ENCODE measurements around the gene SMIM31. TPM values are rescaled to one million over a fixed set of nuclear protein-coding genes. Genes with fewer than 3 reads are reported as not detected.

SMIM31 gene
- total RNA-seq, 1 experiment from 2014 or later = not detected

- Histone ChIP-seq H2BK12ac (ENCODE audit: insufficient read length, low read depth, low read length) (no peak overlapping the region), H2BK120ac (ENCODE audit: low read depth, low read length, poor library complexity, severe bottlenecking) (no peak overlapping the region), H3K18ac (ENCODE audit: insufficient read length, low read depth, low read length) (no peak overlapping the region), H2AFZ (ENCODE audit: low read length) (no peak overlapping the region), H3K14ac (ENCODE audit: insufficient read depth, low read length) (no peak overlapping the region), H2AK5ac (ENCODE audit: insufficient read length, low read length) (no peak overlapping the region), H2BK20ac (ENCODE audit: low read depth, low read length, poor library complexity, severe bottlenecking) (no peak overlapping the region), H3K4me2 (ENCODE audit: insufficient read depth, insufficient read length, low read length) (peak overlapping the region; percentile 8), H3K27ac (ENCODE audit: insufficient read length, low read depth, low read length) (no peak overlapping the region), H3K79me2 (ENCODE audit: insufficient read depth, low read length) (no peaks in the 10 kb centered on the region), H4K8ac (replicated peaks; ENCODE audit: insufficient read length, low read depth, low read length) (no peak overlapping the region), H4K5ac (ENCODE audit: insufficient read length, low read depth, low read length) (no peak overlapping the region), H3K23me2 (ENCODE audit: insufficient read length, low read depth, low read length, poor library complexity, severe bottlenecking) (no peaks in the 10 kb centered on the region), H3K56ac (ENCODE audit: insufficient read length, low read depth, low read length) (no peak overlapping the region), H3K9ac (ENCODE audit: extremely low read depth, insufficient read length, low read length) (no peak overlapping the region), H3K79me1 (ENCODE audit: insufficient read depth, low read depth, low read length, poor library complexity, severe bottlenecking) (no peaks in the 10 kb centered on the region), H3K9me3 (ENCODE audit: control insufficient read depth, low read depth, low read length) (no peaks in the 10 kb centered on the region), H3K27me3 (ENCODE audit: insufficient read depth, low read length) (no peaks in the 10 kb centered on the region), H2BK15ac (ENCODE audit: low read depth, low read length) (no peak overlapping the region), H3T11ph (ENCODE audit: low read length) (no peak overlapping the region), H4K20me1 (ENCODE audit: control insufficient read depth, insufficient read depth, insufficient read length) (no peaks in the 10 kb centered on the region), H2BK5ac (ENCODE audit: insufficient read length, low read length) (no peak overlapping the region), H4K91ac (ENCODE audit: insufficient read length, low read depth, low read length) (no peak overlapping the region), H3K4ac (ENCODE audit: low read depth, low read length) (no peak overlapping the region), H3K4me1 (ENCODE audit: insufficient read depth, low read length) (peaks cover 12% of the 10 kb centered on the region), H3K23ac (ENCODE audit: insufficient read length, low read depth, low read length) (no peak overlapping the region)
- no peak for TF ChIP-seq CTCF (conservative IDR thresholded peaks at IDR 0.05)
- H3K27me3 Mint-ChIP-seq (ENCODE audit: low read depth) = no peaks in the 10 kb centered on the region; the same call in 1 of the 2 replicates
- H3K4me1 Mint-ChIP-seq = peaks cover 56 to 59% of the 10 kb centered on the region in 2 experiments
- H3K36me3 Mint-ChIP-seq (ENCODE audit: insufficient read depth in 1 of 3, low read depth in 3 of 3) = peaks cover 0 to 7% (median 0%) of the 10 kb centered on the region in 3 experiments; a peak in 1 of 7 replicates
- peak overlapping the region in 1 of 2 experiments; percentile 23; a peak in 2 of 5 replicates for H3K4me3 Mint-ChIP-seq
- no peaks in the 10 kb centered on the region; a peak in 1 of 5 replicates for H3K9me3 Mint-ChIP-seq
- WGBS (ENCODE audit: extremely low coverage, insufficient read length, low lambda C conversion rate) = no CpG with 5 or more reads among the region's 4 CpGs
- peak overlapping the region in 2 of 3 experiments; percentile 32 to 81; a peak in 4 of 7 replicates for H3K27ac Mint-ChIP-seq
- no peak for DNase-seq
These were observed 67.8 kb downstream of the SMIM31 start for GRCh38 chr4:164821711-164822110.
